Ishikawa (cell line): ENCODE data around the gene WASHC3.

ENCODE experiments used
- CEBPB ChIP-seq: IDR thresholded peaks from 2 replicates; pipeline ENCODE4 v1.6.1; 2012
- CREB1 ChIP-seq: IDR thresholded peaks from 2 replicates; pipeline ENCODE4 v1.6.1; 2012; ENCODE audit warnings: low read depth
- EGR1 ChIP-seq: IDR thresholded peaks from 2 replicates; pipeline ENCODE4 v1.6.1; 2012
- EP300 ChIP-seq: IDR thresholded peaks from 2 replicates; pipeline ENCODE4 v1.6.1; 2012; ENCODE audit warnings: borderline replicate concordance
- FOXM1 ChIP-seq: IDR thresholded peaks from 2 replicates; pipeline ENCODE4 v1.6.1; 2012; ENCODE audit warnings: low read depth, borderline replicate concordance
- MAX ChIP-seq: IDR thresholded peaks from 2 replicates; pipeline ENCODE4 v1.6.1; 2012
- NFIC ChIP-seq: IDR thresholded peaks from 2 replicates; pipeline ENCODE4 v1.6.1; 2012
- RAD21 ChIP-seq: IDR thresholded peaks from 2 replicates; pipeline ENCODE4 v1.6.1; 2012; ENCODE audit warnings: low read depth
- REST ChIP-seq: IDR thresholded peaks from 2 replicates; pipeline ENCODE4 v1.6.1; 2012; ENCODE audit warnings: low read depth, mild to moderate bottlenecking
- TAF1 ChIP-seq: IDR thresholded peaks from 2 replicates; pipeline ENCODE4 v1.6.1; 2012; ENCODE audit warnings: low read depth, mild to moderate bottlenecking
- TCF12 ChIP-seq: IDR thresholded peaks from 2 replicates; pipeline ENCODE4 v1.6.1; 2012; ENCODE audit warnings: low read depth
- TEAD4 ChIP-seq: IDR thresholded peaks from 2 replicates; pipeline ENCODE4 v1.6.1; 2012
- YY1 ChIP-seq: IDR thresholded peaks from 2 replicates; pipeline ENCODE4 v1.6.1; 2012; ENCODE audit warnings: low read depth
- ZBTB7A ChIP-seq: IDR thresholded peaks from 2 replicates; pipeline ENCODE4 v1.6.1; 2012; ENCODE audit warnings: low read depth
- TF ChIP-seq, protein P1 (sequence below): IDR thresholded peaks from 2 replicates; pipeline ENCODE4 v1.6.1; 2012

Gene WASHC3

DNA sequence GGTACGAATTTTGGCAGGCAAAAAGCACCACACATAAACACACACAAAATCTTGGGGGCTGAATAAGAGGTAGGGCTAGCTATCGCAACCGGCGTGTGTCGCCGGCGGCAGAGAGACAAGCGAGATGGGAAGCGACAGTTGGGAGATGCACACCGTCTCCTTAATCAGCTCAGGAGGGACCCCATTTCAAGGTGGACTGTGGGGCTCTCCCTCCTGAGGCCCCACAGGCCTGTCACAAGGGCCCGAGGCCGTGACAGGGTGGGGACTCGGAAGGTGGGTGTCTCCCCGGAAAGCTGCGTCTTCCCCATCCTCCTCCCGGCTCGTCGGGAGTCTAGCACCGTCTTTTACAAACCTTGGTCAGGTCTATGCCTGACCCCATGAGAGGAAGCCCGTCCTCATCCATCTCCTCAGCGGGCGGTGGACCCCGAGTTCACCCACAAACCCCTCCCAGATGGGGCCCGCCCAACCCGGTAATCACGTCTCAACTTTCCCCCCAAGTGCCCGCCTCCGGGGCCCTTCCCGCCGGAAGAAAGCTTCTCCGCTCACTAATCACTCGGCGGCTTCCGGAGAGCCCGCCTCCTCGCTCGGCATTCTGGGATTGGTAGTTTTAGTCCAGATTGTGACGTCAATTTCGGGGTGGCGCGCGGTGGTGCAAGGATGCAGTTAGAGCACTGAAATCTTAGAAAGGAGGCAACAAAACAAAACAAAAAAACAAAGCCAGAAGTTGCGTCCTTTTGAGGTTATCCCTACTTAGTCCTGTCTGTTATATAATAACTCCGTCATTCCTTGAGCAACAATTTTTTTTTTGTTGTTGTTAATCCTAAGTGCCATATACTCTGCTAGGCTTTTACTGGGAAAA lies at the start of gene WASHC3:
Gene WASHC3, minus strand, starts transcription at position 432 of the 859 bp plus-strand sequence. Its CDS starts 29 bp downstream, at position 403.
- TF ChIP-seq TAF1 (peak; percentile 67), MAX (0 out of 2 replicates have a peak, but pooled peaks have one; percentile 25), EP300 (no peak; the same call in 1 of the 2 replicates), CEBPB (no peak), CREB1 (peak; percentile 76), TCF12 (peak; percentile 32; the same call in 1 of the 2 replicates), ZBTB7A (peak; percentile 76; the same call in 1 of the 2 replicates), TEAD4 (no peak), RAD21 (no peak), YY1 (no peak), EGR1 (no peak), FOXM1 (no peak), REST (no peak), NFIC (no peak)
- TF ChIP-seq, protein P1, sequence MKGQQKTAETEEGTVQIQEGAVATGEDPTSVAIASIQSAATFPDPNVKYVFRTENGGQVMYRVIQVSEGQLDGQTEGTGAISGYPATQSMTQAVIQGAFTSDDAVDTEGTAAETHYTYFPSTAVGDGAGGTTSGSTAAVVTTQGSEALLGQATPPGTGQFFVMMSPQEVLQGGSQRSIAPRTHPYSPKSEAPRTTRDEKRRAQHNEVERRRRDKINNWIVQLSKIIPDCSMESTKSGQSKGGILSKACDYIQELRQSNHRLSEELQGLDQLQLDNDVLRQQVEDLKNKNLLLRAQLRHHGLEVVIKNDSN, result no peak

GRCh38 chr12:102110782-102111181 lies 49.0 kb upstream of the WASHC3 start:
- TF ChIP-seq YY1 (no peak), ZBTB7A (no peak), TAF1 (no peak), RAD21 (no peak)

DNA sequence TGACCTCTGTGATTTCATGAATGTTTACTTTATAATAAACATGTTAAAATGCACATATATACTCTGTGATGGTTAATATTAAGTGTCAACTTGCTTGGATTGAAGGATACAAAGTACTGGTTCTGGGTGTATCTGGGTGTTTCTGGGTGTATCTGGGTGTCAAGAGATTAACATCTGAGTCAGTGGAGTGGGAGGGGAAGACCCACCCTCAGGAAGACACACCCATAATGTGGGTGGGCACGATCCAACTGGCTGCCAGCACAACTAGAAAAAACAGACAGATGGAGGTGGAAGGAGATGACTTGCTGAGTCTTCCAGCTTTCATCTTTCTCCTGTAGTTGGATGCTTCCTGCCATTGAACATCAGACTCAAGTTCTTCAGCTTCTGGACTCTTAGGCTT lies 46.2 kb upstream of the WASHC3 start:
- TF ChIP-seq NFIC, result no peak
- TF ChIP-seq CEBPB, result no peak
- no peak for TF ChIP-seq ZBTB7A
- no peak for TF ChIP-seq EP300
- TF ChIP-seq RAD21, result no peak
- no peak for TF ChIP-seq EGR1
- no peak for TF ChIP-seq MAX
- TF ChIP-seq CREB1, result no peak
- no peak for TF ChIP-seq TCF12
- no peak for TF ChIP-seq TAF1

GRCh38 chr12:102106905-102107304 lies 45.1 kb upstream of the WASHC3 start:
- TF ChIP-seq EP300 (no peak), EGR1 (no peak), CREB1 (no peak), NFIC (no peak), TCF12 (no peak), TEAD4 (no peak), CEBPB (no peak), ZBTB7A (no peak), RAD21 (no peak), MAX (no peak), FOXM1 (no peak), TAF1 (no peak), REST (no peak), YY1 (no peak)
- TF ChIP-seq, protein P1, result no peak

DNA sequence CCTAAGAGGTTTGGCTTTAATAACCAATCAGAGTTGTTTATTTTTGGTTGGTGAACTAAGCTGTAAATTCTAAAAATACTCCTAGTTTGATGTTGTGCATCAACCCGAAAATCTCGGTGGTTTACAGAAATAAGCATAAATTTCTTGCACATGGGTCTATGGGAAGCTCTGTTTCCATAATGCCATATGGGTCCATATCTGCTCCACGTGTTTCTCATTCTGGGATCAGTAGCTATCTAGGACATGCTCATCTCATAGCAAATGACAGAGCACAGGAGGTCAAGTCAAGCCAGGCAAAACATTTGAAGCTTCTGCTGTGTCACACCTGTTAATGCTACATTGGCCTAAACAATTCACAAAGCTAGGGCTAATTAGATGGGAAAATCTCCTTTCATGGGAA lies 35.1 kb upstream of the WASHC3 start:
- no peak for TF ChIP-seq TAF1
- no peak for TF ChIP-seq RAD21
- TF ChIP-seq TEAD4, result no peak
- no peak for TF ChIP-seq YY1
- TF ChIP-seq EP300, result no peak
- no peak for TF ChIP-seq CREB1
- TF ChIP-seq CEBPB, result no peak
- TF ChIP-seq MAX, result no peak
- TF ChIP-seq ZBTB7A, result no peak
- TF ChIP-seq REST, result no peak
- TF ChIP-seq, protein P1, result no peak
- no peak for TF ChIP-seq NFIC
